Left renal pelvis (tissue), 4 donors: ENCODE results near the gene RGS14. TPM values are rescaled to one million over a fixed set of nuclear protein-coding genes. Genes with fewer than 3 reads are reported as not detected.
A peak's percentile ranks its signal among the peaks of the same experiment; 100 is the strongest.
"Not testable (repeated sequence)": the region's sequence is repeated elsewhere in the genome, so short reads cannot be mapped to it uniquely, and the experiment has no call there.

ENCODE experiments used
- DNase-seq, 4 donors: peaks; one replicate each; pipeline ENCODE4 v3.0.0-alpha.2; 2013; ENCODE audit warnings: low read depth in 4 of 4, low spot score in 3 of 4
- polyA plus RNA-seq, 4 donors: library from polyadenylated mRNA; unstranded; fragments of 120-200 nt; gene quantifications; one replicate each; pipeline ENCODE4 v1.2.1, GENCODE V29; 2013; ENCODE audit not compliant: insufficient read length in 4 of 4

RGS14 gene
- polyA plus RNA-seq, 4 donors: 5.7 to 19.3 (median 13.9) TPM

DNA sequence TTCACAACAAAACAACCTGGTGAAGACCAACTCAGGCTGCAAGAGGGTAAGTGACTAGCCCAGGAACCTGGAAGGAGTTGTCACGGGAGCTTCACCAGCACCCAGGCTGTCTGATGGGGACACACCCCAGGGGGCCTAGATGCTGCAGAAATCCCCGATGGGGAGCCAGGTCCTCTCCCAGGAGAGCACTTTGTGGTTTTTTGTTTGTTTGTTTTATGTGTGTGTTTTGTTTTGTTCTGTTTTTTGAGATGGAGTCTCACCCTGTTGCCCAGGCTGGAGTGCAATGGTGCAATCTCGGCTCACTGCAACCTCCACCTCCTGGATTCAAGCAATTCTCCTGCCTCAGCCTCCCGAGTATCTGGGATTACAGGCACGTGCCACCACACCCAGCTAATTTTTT lies 17.8 kb downstream of the RGS14 start:
- not testable (repeated sequence) for DNase-seq

DNA sequence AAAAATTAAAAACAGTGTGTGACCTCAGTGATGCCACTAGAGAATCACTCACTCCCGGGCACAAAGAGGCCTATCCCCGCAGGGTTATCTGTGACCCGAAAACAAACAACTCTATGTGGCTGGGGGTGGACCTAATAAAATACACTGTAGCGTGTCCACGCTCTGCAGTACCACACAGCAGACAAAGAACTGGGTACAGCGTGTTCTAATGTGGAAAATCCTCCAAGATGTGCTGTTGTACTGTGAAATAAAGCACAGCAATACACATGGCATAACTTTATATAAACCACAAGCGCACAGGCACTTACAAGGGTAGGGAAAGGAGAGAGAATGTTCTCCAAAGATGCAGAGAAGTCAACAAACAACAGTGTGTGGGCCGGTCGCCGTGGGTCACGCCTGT lies 18.4 kb downstream of the RGS14 start:
- no peak for DNase-seq

DNA sequence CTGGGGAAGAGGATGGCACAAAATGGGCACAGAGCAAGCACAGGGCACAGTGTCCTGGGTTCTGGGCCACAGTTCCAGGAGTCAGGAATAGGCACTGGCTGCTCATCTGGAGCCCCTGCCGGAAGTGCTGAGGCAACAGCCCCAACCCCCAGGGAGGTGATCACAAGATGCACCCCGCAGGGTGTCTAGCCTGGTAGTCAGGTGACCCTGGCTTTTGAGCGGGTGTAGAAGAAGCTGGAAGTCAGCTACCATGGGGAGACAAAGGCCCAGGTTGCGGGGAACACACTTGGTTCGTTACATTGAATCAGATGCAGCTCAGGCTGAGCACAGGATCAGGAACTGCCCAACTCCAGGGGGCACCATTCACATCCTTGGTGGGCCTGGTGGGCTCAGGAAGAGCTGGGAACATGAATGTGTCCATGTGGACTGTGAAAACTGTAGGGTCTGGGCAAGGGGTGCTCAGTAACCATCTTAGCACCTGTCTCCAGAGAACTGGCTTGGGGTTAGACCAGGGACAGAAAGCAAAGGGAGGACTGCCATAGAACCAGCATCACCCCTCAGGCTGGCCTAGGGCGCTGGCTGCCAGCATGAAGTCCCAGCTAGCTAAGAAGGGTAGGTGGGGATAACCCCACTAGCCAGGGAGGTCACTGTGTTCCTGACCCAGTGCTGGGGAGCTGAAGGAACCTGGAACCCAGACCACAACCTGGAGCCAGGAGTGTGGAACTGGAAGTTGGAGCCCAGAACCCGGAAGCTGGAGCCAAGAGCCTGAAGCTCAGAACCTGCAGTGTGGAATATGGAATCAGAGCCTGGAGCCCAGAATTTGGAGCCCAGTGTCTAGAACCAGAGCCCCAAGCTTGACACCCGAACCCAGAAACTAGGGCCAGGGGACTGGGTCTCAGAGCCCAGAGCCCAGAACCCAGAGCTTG lies 20.4 kb downstream of the RGS14 start:
- DNase-seq: no peak

DNA sequence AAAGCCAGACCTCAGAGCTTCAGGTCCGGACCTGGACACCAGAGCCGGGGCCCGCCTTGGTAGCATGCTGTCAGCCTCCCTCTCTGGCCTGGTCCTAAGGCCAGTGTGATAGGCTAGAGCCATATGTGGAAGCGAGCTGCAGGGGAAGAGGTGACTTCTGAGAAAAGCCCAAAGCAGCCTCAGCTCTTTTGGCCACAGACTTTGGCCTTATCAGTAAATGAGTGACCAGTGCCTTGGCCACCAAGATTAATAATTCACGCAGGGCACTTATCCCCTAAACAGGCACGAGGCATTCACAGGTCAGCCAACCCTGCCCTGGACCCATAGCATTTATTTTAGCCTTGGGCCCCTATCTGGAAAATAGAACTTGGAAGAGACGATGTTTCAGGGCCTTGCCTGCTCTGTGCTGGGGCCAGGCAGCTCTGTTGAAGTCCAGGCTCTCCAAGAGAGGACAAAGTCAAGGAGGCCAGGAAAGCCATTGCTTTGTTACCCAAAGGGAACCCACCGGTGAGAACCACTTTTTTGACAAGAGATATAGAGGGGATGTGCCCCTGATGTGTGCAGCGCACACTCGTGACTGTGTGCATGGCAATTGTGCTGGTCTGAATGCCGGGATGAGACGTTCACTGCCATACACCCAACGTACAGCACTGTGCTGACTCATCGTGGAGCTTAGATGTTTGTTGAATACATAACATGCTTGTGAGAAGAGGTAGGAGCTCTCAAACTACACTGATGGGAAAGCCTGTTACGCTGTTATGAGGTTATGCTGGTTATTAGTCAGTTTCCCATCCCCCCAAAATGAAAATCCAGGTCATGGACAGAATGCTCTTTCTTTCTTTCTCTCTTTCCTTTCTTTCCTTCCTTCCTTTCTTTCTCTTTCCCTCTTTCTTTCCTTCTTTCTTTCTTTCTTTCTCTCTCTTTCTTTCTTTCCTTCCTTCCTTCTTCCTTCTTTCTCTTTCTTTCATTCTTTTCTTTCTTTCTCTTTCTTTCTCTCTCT lies 21.5 kb downstream of the RGS14 start:
- no peak for DNase-seq

DNA sequence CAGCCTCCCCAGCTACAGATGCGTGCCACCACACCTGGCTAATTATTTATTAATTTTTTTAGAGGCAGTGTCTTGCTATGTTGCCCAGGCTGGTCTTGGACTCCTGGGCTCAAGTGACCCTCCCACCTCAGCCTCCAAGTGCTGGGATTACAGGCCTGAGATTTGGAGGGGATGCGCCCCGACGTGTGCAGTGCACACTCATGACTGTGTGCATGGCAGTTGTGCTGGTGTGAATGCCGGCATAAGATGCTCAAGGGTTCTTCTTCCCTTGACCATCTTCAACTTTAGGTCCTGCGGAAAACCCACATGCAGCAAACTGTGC lies 23.0 kb downstream of the RGS14 start:
- no peak for DNase-seq

DNA sequence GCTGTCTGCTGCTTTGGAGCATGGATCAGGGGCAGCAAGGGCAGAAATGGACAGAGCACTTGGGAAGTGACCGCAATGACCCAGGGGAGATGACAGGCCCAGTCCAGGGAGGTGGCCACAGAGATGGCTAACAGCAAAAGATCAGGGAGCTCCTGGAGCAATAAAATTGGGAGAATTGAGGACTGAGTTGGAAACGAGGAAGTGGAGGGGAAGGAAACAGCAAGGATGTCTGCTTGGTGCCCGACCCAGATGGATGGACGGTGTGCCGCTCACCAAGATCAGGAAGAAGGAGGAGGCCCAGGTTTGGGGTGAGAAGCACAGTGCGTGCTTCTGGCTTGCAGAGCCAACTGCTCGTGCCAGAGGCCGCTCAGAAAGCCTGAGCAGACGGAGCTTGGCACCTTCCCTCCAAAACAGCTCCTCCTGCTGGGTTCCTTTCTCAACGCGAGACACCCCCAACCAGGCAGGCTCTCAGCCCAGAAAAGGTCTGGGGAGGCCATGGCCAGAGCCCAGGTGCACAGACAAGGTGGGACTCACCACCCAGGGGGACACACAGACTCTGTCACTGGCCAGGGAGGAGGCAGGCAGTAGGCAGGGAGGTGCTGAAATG lies 24.8 kb downstream of the RGS14 start:
- DNase-seq: no peak

DNA sequence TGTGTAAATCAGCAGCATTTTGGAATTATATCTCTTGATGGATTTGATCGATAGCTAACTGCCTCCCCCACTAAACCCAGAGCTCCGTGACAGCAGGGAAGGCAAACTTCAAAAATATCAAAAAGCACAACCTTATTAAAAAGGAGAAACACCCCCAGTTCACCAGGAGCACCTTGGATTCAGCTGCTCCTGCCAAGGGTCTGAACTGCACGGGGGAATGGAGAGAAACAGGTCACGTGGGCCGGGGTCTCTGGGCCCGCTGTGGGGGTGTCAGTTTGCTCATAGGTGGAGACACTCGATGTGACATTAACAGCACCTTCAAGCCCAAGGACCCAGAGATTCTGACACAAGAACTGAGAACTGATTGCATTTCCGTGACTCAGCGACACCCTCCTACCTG lies 25.5 kb downstream of the RGS14 start:
- DNase-seq: no peak

DNA sequence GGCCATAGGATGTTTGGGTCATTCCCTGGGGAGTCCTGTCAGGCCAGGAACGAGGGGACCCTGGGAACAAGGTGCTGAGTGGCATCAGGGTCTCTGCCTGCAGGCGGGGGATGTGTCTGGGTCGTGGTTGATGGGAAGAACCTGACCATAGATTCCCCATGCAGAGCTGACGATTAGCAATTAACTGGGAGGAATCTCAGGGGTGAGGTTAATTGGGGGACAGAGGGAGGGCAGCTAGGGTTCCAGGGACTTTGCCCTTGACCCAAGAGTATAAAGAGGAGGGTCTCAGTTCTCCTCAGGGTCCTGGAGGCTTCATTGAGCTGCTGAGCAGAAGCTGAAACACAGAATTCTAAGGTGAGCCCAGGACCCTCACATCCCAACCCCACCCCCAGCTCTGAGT lies 26.4 kb downstream of the RGS14 start, which contains the start of gene SLC34A1:
TSS of gene SLC34A1 (plus strand) at position 301 of the 400 bp plus-strand sequence. CDS start 1,308 bp downstream, outside the sequence.
- DNase-seq: no peak

DNA sequence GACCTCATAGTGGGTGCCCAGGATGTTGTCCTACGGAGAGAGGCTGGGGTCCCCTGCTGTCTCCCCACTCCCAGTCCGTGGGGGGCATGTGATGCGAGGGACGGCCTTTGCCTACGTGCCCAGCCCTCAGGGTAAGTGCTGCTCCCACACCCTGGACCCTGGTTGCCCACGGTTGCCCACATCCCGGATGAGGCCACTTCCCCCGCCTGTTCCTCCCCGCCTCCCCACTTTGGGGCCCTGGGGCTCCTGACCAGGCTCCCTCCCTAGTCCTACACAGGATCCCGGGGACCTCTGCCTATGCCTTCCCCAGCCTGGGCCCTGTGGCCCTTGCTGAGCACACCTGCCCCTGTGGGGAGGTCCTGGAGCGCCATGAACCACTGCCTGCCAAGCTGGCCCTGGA lies 28.0 kb downstream of the RGS14 start:
- DNase-seq: no peak

DNA sequence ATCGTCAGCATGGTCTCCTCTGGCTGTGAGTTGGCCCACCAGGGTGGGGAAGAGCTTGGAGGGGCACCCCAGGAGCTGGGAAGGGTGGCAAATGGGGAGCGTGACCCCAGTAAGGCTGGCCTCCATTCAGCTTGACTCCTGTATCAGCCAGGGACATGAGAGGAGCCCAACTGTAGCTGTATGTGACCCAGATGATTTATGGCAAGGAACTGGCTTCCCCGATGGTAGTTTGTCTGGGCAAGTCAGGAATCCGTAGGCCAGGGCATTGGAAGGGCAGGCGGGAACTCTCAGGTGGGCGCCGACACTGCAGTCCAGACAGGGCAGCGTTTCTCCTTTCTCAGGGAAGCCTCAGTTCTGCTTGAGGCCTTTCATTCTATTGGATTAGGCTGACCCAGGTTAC lies 28.8 kb downstream of the RGS14 start:
- no peak for DNase-seq

DNA sequence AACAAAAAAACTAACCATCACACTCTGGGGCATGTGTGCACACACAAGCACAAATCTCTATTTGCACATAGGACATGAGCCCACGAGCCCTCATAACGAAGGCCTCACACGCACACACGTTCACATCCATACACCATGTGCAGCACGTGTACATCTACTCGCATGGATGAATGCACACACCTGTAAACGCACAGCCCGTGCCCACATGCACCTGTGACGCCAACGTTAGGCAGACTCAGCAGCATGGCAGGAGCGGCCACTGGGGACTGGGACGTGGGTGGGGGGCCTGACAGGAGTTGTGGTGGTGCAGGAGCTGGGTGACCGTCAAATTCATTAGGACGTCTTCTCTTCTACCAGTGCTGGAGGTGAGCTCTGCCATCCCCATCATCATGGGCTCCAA lies 29.7 kb downstream of the RGS14 start:
- no peak for DNase-seq

DNA sequence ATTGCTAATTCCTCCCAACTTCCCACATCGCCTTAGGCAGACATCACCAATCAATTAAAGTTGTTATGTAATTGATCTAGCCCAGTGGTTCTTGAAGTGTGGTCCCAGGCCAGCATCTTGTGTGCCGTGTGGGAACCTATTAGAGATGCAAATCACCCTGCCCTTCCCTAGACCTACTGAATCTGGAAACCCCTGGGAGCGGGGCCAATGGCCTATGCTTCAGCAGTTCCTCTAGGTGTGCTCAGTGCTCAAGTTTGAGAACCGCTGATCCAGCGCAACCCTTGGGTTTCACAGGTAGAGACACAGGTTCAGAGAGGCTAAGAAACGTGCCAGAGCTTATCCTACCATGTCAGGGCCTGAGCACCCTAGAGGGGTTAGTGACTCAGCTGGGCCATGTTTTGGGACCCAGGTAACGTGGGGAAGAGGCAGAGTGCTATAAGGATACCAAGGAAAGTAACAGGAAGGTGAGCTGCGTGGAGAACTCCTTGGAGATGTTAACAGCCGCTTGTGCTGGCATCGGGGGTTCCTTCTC lies 30.9 kb downstream of the RGS14 start:
- no peak for DNase-seq

DNA sequence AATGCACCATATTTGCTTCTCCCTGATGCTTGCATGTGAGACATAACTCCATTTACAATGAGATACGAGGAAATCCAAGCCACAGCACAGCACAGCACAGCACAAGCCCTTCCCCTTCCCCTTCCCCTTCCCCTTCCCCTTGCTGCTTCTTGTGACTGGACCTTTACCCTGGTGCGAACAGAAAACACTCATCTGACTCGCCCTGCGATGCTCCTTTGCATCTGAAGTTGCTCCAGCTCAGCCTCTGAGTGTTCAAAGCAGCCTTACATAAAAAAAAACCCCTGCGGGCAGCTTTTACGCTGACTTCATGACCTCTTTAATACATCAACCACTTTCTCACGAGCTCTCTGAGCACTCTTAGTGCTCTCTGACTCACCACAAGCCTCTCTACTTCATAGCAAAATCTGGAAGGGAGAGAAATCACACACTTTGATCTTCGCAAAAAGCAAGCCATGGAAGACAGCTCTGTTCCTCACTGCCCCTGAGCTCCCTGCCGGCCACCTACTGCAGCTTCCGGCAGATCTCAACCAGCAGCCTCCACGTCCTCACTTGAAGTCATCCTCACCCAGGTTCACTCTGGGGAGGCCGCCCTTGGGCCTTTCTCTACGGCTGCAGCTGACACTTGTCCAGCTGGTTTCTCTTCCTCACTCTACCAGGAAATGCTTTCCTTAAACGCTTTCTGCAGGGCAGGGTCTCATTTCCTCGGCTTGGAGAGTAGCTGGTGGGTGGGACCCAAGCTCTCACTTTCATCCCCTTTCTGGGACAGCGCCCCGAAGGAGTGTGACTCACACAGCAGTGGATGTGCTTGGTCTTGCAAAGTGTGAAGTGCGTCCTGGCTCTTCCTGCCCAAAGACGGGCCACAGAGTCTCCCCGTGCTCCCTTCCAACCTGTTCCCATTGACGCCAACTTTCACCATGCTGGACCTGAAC lies 31.8 kb downstream of the RGS14 start:
- no peak for DNase-seq

DNA sequence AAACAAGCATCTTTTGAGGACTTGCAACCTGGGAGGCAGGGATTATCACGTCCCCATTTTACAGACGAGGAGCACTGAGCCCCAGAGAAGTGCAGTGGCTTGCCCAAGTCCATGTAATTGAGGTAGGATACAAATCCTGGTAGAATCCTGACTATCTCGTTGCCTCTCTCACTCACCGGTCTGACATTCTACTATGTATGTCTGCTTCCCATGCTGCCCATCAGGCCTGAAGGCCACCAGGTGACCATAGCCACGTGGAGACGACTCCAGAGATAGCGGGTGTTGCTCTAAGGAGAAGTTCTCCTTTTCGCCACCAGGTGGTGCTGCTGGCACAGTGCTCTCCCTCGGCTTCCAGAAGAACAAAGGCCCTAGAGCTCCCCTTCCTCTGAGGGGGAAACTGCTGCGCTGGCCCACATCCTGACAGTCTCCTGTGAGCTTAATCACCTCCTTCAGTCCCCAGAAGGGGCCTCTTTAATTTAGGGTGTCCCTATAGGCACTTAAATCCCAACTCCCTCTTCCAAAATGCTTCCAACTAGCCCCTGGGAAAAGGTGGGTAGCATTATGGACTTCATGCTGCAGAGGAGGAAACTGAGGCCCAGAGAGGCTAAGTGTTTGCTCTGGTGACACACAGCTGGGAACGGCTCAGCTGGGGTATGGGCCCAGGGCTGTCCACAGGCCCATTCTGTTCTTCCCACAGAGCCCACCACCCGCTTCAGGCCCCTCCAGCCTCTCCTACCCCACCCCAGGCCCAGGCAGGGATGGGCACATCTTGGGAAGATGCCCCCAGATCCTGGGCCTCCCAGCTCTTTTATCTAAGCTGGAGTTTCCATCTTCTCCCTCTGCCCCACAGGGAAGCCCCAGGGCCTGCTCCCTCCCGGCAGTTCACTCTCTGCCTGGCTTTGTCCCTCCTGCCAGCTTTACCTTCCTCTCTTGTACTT lies 32.9 kb downstream of the RGS14 start:
- DNase-seq: peak in 2 of 4 donors; percentile 75 to 84

DNA sequence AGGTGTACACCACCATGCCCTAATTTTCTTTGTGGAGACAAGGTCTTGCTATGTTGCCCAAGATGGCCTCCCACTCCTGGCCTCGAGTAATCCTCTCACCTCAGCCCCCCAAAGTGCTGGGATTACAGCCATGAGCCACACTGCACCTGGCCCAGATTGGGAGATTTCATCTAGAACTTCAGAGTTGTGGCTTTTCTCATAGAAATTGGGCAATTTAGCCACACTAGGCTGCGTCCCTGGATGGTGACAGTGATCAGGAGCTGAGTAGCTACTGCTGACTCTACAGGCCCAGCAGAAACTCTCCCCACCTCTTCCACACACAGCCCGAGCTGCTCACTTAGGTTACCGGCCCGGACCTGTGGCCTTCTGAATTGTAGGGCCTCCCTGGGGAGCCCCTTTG lies 35.0 kb downstream of the RGS14 start:
- DNase-seq: no peak

DNA sequence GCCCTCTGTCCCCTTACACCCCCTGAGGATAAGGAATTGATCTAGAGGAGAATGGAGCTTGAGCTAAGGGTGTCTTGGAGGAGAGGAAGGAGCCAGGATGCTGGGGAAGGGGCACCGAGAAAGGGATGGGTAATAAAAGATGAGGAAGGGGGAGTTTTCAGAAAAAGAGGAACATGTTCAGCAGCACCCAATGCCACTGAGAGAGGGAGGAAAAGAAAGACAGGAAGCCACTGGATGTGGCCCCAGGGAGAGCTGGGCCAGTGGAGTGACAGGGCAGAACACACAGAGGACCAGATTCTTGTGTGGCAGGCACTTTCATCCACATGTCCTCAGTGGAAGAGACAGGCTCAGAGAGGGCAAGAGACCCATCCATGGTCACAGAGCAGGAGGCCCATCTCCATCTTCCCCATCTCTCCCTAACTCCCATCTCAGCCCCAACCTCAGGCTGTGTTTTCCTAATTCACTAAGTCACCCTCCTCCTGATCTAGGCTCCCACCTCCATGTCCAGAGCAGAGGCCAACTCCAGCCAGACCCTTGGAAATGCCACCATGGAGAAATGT lies 35.6 kb downstream of the RGS14 start:
- no peak for DNase-seq

DNA sequence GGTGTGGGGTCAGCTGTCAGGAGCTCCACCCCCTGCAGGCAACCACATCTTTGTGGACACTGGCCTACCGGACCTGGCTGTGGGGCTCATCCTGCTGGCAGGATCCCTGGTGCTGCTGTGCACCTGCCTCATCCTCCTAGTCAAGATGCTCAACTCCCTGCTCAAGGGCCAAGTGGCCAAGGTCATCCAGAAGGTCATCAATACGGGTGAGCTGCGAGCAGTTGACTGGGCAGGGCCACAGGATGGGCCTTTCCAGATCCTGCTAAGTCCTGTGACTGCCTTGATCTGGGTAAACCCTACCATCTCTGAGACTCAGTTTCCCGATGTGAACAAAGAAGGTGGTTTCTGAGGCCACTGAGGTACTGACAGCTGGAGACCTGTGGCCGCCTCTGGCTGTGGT lies 36.3 kb downstream of the RGS14 start:
- DNase-seq: no peak

DNA sequence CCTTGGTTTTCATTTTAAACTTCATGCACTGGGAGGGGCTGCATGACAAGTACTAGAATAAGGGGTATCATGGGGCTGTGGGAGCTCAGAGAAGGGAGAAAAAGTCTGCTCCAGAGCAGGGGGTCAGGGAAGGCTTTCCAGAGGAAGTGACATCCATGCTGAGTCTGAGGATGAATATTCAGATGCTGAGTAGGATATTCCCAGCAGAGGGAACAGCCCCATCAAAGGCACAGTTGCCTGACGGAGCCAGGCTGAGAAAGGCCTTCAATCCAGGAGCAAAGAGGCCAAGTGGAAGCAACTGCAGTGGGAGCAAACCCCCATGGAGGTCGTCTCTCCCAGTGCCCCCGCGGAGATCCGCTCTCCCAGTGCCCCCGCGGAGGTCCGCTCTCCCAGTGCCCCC lies 38.4 kb downstream of the RGS14 start:
- DNase-seq: no peak
